Measurements from ENCODE around the gene EEPD1. TPM values are rescaled to one million over a fixed set of nuclear protein-coding genes. Genes with fewer than 3 reads are reported as not detected.

EEPD1 gene
- polyA plus RNA-seq, 1 of the 3 experiments (the other 2 are of a cell fraction) = 5.0 TPM

GRCh38 chr7:36261019-36261754 is 108.1 kb downstream of the EEPD1 start:
- Histone ChIP-seq H3K27ac (ENCODE audit: low read depth in 2 of 2, low read length in 1 of 2) (no peak overlapping the region), H3K9me3 (no peaks in the 10 kb centered on the region), H3K27me3 (ENCODE audit: insufficient read depth) (no peaks in the 10 kb centered on the region), H3K79me2 (ENCODE audit: insufficient read depth) (no peaks in the 10 kb centered on the region), H3K36me3 (replicated peaks in 1 of 2; ENCODE audit: control insufficient read depth in 1 of 2, insufficient read depth in 2 of 2, low read length in 1 of 2) (no peaks in the 10 kb centered on the region), H3K4me2 (no peak overlapping the region), H3K9ac (no peak overlapping the region), H3F3A (replicated peaks; ENCODE audit: insufficient read depth) (no peaks in the 10 kb centered on the region), H4K20me1 (ENCODE audit: insufficient read depth) (no peaks in the 10 kb centered on the region), H3K4me3 (ENCODE audit: low read depth in 2 of 2, low read length in 1 of 2) (no peak overlapping the region), H3K4me1 (ENCODE audit: control insufficient read depth in 1 of 2, insufficient read depth in 2 of 2, low read depth in 1 of 2, low read length in 1 of 2) (peaks cover 10 to 30% of the 10 kb centered on the region in 2 experiments; a peak in 3 of 4 replicates), H3K9me2 (no peaks in the 10 kb centered on the region), H2AFZ (ENCODE audit: low read depth) (no peak overlapping the region)
- ChIA-PET POLR2A (no interaction called here), CTCF (interaction anchor here (0.7 kb wide), 1 partner anchor 15 kb away, joined by 4 read pairs; no protein-coding TSS in a partner anchor)
- DNase-seq = no peak
- WGBS (ENCODE audit: low lambda C conversion rate) = 87% methylated on average over 2 of the region's 2 CpGs
- TF ChIP-seq TEAD4 (IDR thresholded peaks at IDR 0.05; ENCODE audit: borderline replicate concordance, insufficient read depth) (no peak), PBX3 (IDR thresholded peaks at IDR 0.05) (no peak), IRF3 (IDR thresholded peaks at IDR 0.05; ENCODE audit: low read depth, low read length) (no peak), TCF12 (IDR thresholded peaks at IDR 0.05) (no peak), JUND (IDR thresholded peaks at IDR 0.05) (no peak), ELF1 (IDR thresholded peaks at IDR 0.05) (no peak), YY1 (IDR thresholded peaks at IDR 0.05; ENCODE audit: low read depth) (no peak), POLR2AphosphoS5 (IDR thresholded peaks at IDR 0.05; ENCODE audit: low read depth, low read length) (no peak), GATA2 (CRISPR knock-in tag; IDR thresholded peaks at IDR 0.05) (no peak), USF1 (IDR thresholded peaks at IDR 0.05; ENCODE audit: borderline replicate concordance, low read depth) (no peak), MEF2A (IDR thresholded peaks at IDR 0.05; ENCODE audit: borderline replicate concordance, low read depth) (no peak), NFIC (IDR thresholded peaks at IDR 0.05; ENCODE audit: borderline replicate concordance) (no peak), RCOR1 (IDR thresholded peaks at IDR 0.05; ENCODE audit: low read length) (no peak)
- TF ChIP-seq, protein P1, sequence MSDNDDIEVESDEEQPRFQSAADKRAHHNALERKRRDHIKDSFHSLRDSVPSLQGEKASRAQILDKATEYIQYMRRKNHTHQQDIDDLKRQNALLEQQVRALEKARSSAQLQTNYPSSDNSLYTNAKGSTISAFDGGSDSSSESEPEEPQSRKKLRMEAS (IDR thresholded peaks at IDR 0.05; ENCODE audit: low read depth) = no peak
- TF ChIP-seq, protein P2, sequence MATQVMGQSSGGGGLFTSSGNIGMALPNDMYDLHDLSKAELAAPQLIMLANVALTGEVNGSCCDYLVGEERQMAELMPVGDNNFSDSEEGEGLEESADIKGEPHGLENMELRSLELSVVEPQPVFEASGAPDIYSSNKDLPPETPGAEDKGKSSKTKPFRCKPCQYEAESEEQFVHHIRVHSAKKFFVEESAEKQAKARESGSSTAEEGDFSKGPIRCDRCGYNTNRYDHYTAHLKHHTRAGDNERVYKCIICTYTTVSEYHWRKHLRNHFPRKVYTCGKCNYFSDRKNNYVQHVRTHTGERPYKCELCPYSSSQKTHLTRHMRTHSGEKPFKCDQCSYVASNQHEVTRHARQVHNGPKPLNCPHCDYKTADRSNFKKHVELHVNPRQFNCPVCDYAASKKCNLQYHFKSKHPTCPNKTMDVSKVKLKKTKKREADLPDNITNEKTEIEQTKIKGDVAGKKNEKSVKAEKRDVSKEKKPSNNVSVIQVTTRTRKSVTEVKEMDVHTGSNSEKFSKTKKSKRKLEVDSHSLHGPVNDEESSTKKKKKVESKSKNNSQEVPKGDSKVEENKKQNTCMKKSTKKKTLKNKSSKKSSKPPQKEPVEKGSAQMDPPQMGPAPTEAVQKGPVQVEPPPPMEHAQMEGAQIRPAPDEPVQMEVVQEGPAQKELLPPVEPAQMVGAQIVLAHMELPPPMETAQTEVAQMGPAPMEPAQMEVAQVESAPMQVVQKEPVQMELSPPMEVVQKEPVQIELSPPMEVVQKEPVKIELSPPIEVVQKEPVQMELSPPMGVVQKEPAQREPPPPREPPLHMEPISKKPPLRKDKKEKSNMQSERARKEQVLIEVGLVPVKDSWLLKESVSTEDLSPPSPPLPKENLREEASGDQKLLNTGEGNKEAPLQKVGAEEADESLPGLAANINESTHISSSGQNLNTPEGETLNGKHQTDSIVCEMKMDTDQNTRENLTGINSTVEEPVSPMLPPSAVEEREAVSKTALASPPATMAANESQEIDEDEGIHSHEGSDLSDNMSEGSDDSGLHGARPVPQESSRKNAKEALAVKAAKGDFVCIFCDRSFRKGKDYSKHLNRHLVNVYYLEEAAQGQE (IDR thresholded peaks at IDR 0.05; ENCODE audit: low read depth, low read length) = no peak
- TF ChIP-seq, protein P3, sequence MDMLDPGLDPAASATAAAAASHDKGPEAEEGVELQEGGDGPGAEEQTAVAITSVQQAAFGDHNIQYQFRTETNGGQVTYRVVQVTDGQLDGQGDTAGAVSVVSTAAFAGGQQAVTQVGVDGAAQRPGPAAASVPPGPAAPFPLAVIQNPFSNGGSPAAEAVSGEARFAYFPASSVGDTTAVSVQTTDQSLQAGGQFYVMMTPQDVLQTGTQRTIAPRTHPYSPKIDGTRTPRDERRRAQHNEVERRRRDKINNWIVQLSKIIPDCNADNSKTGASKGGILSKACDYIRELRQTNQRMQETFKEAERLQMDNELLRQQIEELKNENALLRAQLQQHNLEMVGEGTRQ (IDR thresholded peaks at IDR 0.05; ENCODE audit: borderline replicate concordance, low read depth, low read length) = no peak

All from SK-N-SH (cell line).